Loucy (cell line): ENCODE results near the gene OTUB2.

Experiments
- H2AFZ ChIP-seq: fragments of 200-600 bp; sonication (generic); 2 replicates; pipeline ENCODE4 v1.6.0; 2016; ENCODE audit warnings: antibody characterized with exemption, mild to moderate bottlenecking, low read length, moderate library complexity
- H3F3A ChIP-seq: fragments of 200-600 bp; 2 replicates; pipeline ENCODE4 v1.6.0; 2016; ENCODE audit warnings: antibody characterized with exemption, low read depth, mild to moderate bottlenecking
- H3K27me3 ChIP-seq: fragments of 200-600 bp; sonication (generic); 2 replicates; pipeline ENCODE4 v1.6.1; 2014; ENCODE audit warnings: low read length, mild to moderate bottlenecking; ENCODE audit not compliant: insufficient read depth, poor library complexity, severe bottlenecking
- H3K36me3 ChIP-seq: fragments of 200-600 bp; sonication (generic); 2 replicates; pipeline ENCODE4 v1.6.1; 2016; ENCODE audit warnings: low read length; ENCODE audit not compliant: insufficient read depth
- H3K4me1 ChIP-seq: fragments of 200-600 bp; sonication (generic); 2 replicates; pipeline ENCODE4 v1.5.1; 2014; ENCODE audit warnings: low read length, mild to moderate bottlenecking; ENCODE audit not compliant: insufficient read depth, poor library complexity, severe bottlenecking
- H3K4me2 ChIP-seq: fragments of 200-600 bp; sonication (generic); 2 replicates; pipeline ENCODE4 v1.6.0; 2014; ENCODE audit warnings: antibody characterized with exemption, low read length, low read depth, mild to moderate bottlenecking; ENCODE audit not compliant: poor library complexity, severe bottlenecking
- H3K4me3 ChIP-seq: fragments of 200-600 bp; sonication (generic); 2 replicates; pipeline ENCODE4 v1.5.1; 2014; ENCODE audit warnings: low read length, mild to moderate bottlenecking, mixed read lengths; ENCODE audit not compliant: poor library complexity, severe bottlenecking
- H3K79me2 ChIP-seq: fragments of 200-600 bp; sonication (generic); 2 replicates; pipeline ENCODE4 v1.6.1; 2014; ENCODE audit warnings: low read length; ENCODE audit not compliant: insufficient read depth
- H3K9ac ChIP-seq: fragments of 200-600 bp; sonication (generic); 2 replicates; pipeline ENCODE4 v1.6.0; 2014; ENCODE audit warnings: mild to moderate bottlenecking, low read depth, low read length, moderate library complexity; ENCODE audit not compliant: poor library complexity, severe bottlenecking
- H3K9me2 ChIP-seq: fragments of 200-600 bp; sonication (generic); replicated peaks from 2 replicates; pipeline ENCODE4 v1.6.1; 2016; ENCODE audit warnings: low read depth, low read length, mixed read lengths
- H3K9me3 ChIP-seq: fragments of 200-600 bp; sonication (generic); 2 replicates; pipeline ENCODE4 v1.6.1; 2014; ENCODE audit warnings: mild to moderate bottlenecking, antibody characterized with exemption, low read length, low read depth; ENCODE audit not compliant: insufficient read depth
- H4K20me1 ChIP-seq: fragments of 200-600 bp; sonication (generic); 2 replicates; pipeline ENCODE4 v1.6.0; 2014; ENCODE audit warnings: antibody characterized with exemption, low read length, mild to moderate bottlenecking; ENCODE audit not compliant: insufficient read depth, poor library complexity, severe bottlenecking
- CTCF ChIP-seq: fragments of 200-600 bp; sonication (generic); conservative IDR thresholded peaks from 2 replicates; pipeline ENCODE4 v1.5.1; 2014; ENCODE audit warnings: mild to moderate bottlenecking, antibody characterized with exemption, low read length
- EZH2phosphoT487 ChIP-seq: fragments of 200-600 bp; IDR thresholded peaks from 2 replicates; pipeline ENCODE4 v1.6.1; 2018; ENCODE audit warnings: antibody characterized with exemption, mild to moderate bottlenecking, moderate library complexity, borderline replicate concordance

The OTUB2 gene

GRCh38 chr14:93991649-93992048 is 34.5 kb upstream of the OTUB2 start:
- H3K9me2 ChIP-seq: no peaks in the 10 kb centered on the region
- H2AFZ ChIP-seq: no peak overlapping the region
- no peak overlapping the region for H3K9ac ChIP-seq
- no peaks in the 10 kb centered on the region for H3K4me1 ChIP-seq
- TF ChIP-seq CTCF (no peak), EZH2phosphoT487 (no peak)
- H3K79me2 ChIP-seq: no peaks in the 10 kb centered on the region
- no peaks in the 10 kb centered on the region for H3F3A ChIP-seq
- H3K27me3 ChIP-seq: peaks cover 50% of the 10 kb centered on the region
- no peaks in the 10 kb centered on the region for H3K9me3 ChIP-seq
- H3K4me2 ChIP-seq: no peak overlapping the region
- H3K36me3 ChIP-seq: no peaks in the 10 kb centered on the region
- no peak overlapping the region for H3K4me3 ChIP-seq
- no peaks in the 10 kb centered on the region for H4K20me1 ChIP-seq

GRCh38 chr14:93993382-93993781 is 32.8 kb upstream of the OTUB2 start:
- TF ChIP-seq EZH2phosphoT487 (no peak), CTCF (no peak)

GRCh38 chr14:93994919-93995682 is 31.0 kb upstream of the OTUB2 start:
- Histone ChIP-seq H3K9ac (no peak overlapping the region), H3K4me1 (no peaks in the 10 kb centered on the region), H3K9me3 (no peaks in the 10 kb centered on the region), H3K9me2 (no peaks in the 10 kb centered on the region), H3K27me3 (peaks cover 24% of the 10 kb centered on the region), H3K4me2 (no peak overlapping the region), H3F3A (no peaks in the 10 kb centered on the region), H4K20me1 (no peaks in the 10 kb centered on the region), H3K36me3 (no peaks in the 10 kb centered on the region), H2AFZ (no peak overlapping the region), H3K79me2 (no peaks in the 10 kb centered on the region), H3K4me3 (no peak overlapping the region)
- TF ChIP-seq CTCF: no peak
- TF ChIP-seq EZH2phosphoT487: no peak

More at GRCh38 chr14:93993382-93993781, 32.8 kb upstream of the OTUB2 start:
- Histone ChIP-seq H3K4me1 (no peaks in the 10 kb centered on the region), H3K79me2 (no peaks in the 10 kb centered on the region), H3K4me3 (no peak overlapping the region), H3K27me3 (peaks cover 39% of the 10 kb centered on the region), H3K4me2 (no peak overlapping the region), H3K9me2 (no peaks in the 10 kb centered on the region), H3K9me3 (no peaks in the 10 kb centered on the region), H4K20me1 (no peaks in the 10 kb centered on the region), H3F3A (no peaks in the 10 kb centered on the region), H3K36me3 (no peaks in the 10 kb centered on the region), H3K9ac (no peak overlapping the region), H2AFZ (no peak overlapping the region)
